AG04450 (cell line): ENCODE measurements around the gene FDCSP. TPM values are rescaled to one million over a fixed set of nuclear protein-coding genes. Genes with fewer than 3 reads are reported as not detected.

Experiments used
- CTCF ChIA-PET: fragments of 300-600, 350-600 bp; formaldehyde crosslinking; extraction: SDS; loops from one replicate; lab custom pipeline; 2022; ENCODE audit warnings: antibody characterized with exemption, inconsistent platforms; lab: Charles Lee
- POLR2A ChIA-PET: fragments of 350-600 bp; formaldehyde crosslinking; extraction: SDS; loops from one replicate; lab custom pipeline; 2021; ENCODE audit warnings: antibody characterized with exemption, inconsistent platforms; lab: Yijun Ruan, JAX
- DNase-seq: peaks from one replicate; pipeline ENCODE4 v3.0.0-alpha.2; 2011; ENCODE audit warnings: low read depth, low spot score
- H3K27ac ChIP-seq: one replicate; pipeline ENCODE4 v1.5.1; 2012; ENCODE audit warnings: low read depth, low read length, control low read depth
- H3K27me3 ChIP-seq: one replicate; pipeline ENCODE4 v1.6.0; 2012; ENCODE audit warnings: low read length; ENCODE audit not compliant: control insufficient read depth, insufficient read depth
- H3K4me3 ChIP-seq: 2 replicates; pipeline ENCODE4 v1.5.1; 2011; ENCODE audit warnings: mild to moderate bottlenecking, low read depth, low read length, control low read depth
- H3K9me3 ChIP-seq: 2 replicates; pipeline ENCODE4 v1.5.1; 2012; ENCODE audit warnings: low read length; ENCODE audit not compliant: control insufficient read depth, insufficient read depth
- CTCF ChIP-seq: IDR thresholded peaks from 2 replicates; pipeline ENCODE4 v1.5.1; 2011; ENCODE audit warnings: low read depth, low read length, control low read depth, inconsistent platforms
- polyA plus RNA-seq: library from polyadenylated mRNA; depleted of rRNA; stranded (reverse); fragments of >200 nt; gene quantifications from 2 replicates; pipeline ENCODE4 v1.2.3, GENCODE V29; 2011

FDCSP gene
- polyA plus RNA-seq, 1 experiment, result not detected

DNA sequence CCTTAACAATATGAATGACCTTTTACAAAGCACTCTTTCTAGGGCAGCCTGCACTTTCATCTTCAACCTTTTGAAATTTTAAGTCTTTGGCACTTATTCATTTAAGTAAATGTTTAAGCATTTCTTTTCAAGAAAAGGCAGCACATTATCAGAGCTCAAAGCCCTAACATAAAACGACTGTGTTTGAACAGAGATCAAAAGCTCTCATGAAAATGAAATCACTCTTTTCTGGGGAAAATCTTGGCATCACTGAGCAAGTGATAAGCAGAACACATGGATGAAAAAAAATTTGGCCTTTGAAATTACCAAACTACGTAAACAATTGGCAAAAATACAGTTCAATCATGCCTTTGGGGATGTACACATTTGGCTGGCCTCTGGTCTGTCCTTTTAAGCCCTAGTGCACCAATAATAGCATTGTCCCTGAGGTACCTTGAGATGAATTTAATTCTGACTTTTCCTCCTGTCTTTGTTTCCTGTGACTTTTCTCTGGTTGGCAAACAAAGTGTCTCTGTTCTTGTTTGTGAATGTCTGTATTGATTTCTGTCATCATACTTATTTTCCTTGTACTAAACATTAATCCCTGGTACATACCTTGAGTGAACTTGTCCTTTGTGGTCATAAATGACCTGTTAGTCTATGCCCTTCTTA is 43.3 kb upstream of the FDCSP start:
- ChIA-PET POLR2A (no interaction called here), CTCF (interaction anchor here (0.6 to 2.7 kb wide), 14 partner anchors 11 to 865 kb away, joined by 3 to 12 read pairs (median 6); partner anchors contain the start of gene ODAM)
- H3K4me3 ChIP-seq, result no peak overlapping the region
- TF ChIP-seq CTCF, result no peak
- no peak for DNase-seq
- H3K9me3 ChIP-seq, result no peaks in the 10 kb centered on the region
- H3K27me3 ChIP-seq, result no peaks in the 10 kb centered on the region
- H3K27ac ChIP-seq, result no peak overlapping the region

GRCh38 chr4:70183168-70183939 is 42.6 kb upstream of the FDCSP start:
- POLR2A ChIA-PET, result no interaction called here

GRCh38 chr4:70183940-70184246 is 42.0 kb upstream of the FDCSP start:
- Histone ChIP-seq H3K9me3 (no peaks in the 10 kb centered on the region), H3K27ac (no peak overlapping the region), H3K4me3 (no peak overlapping the region), H3K27me3 (no peaks in the 10 kb centered on the region)
- DNase-seq, result no peak
- CTCF ChIA-PET, result interaction anchor here (0.6 to 2.7 kb wide), 18 partner anchors 9 to 866 kb away, joined by 3 to 12 read pairs (median 4); partner anchors contain the start of genes FDCSP and ODAM
- no peak for TF ChIP-seq CTCF
- POLR2A ChIA-PET, result no interaction called here

More at GRCh38 chr4:70183168-70183939, 42.6 kb upstream of the FDCSP start:
- CTCF ChIA-PET, result interaction anchor here (0.6 to 2.7 kb wide), 20 partner anchors 9 to 865 kb away, joined by 3 to 12 read pairs (median 4); partner anchors contain the start of genes FDCSP and ODAM
- Histone ChIP-seq H3K27me3 (no peaks in the 10 kb centered on the region), H3K27ac (no peak overlapping the region), H3K9me3 (no peaks in the 10 kb centered on the region), H3K4me3 (no peak overlapping the region)
- peak; percentile 76 for TF ChIP-seq CTCF
- DNase-seq, result peak; percentile 1

- DNase-seq, result no peak
- no peaks in the 10 kb centered on the region for H3K9me3 ChIP-seq
- ChIA-PET POLR2A (no interaction called here), CTCF (no interaction called here)
- H3K4me3 ChIP-seq, result no peak overlapping the region
- H3K27me3 ChIP-seq, result no peaks in the 10 kb centered on the region
- H3K27ac ChIP-seq, result no peak overlapping the region
- no peak for TF ChIP-seq CTCF
Measured at GRCh38 chr4:70187216-70187615, 38.7 kb upstream of the FDCSP start.

GRCh38 chr4:70190579-70190978 is 35.3 kb upstream of the FDCSP start:
- CTCF ChIA-PET, result no interaction called here
- POLR2A ChIA-PET, result no interaction called here

More at GRCh38 chr4:70190579-70190978, 35.3 kb upstream of the FDCSP start:
- no peak overlapping the region for H3K27ac ChIP-seq
- no peak for DNase-seq
- no peaks in the 10 kb centered on the region for H3K9me3 ChIP-seq
- H3K27me3 ChIP-seq, result no peaks in the 10 kb centered on the region
- no peak for TF ChIP-seq CTCF
- H3K4me3 ChIP-seq, result no peak overlapping the region
